Liver (tissue), 9 donors: Measurements from ENCODE around the gene LIPC. TPM values are rescaled to one million over a fixed set of nuclear protein-coding genes. Genes with fewer than 3 reads are reported as not detected.

Source experiments
- DNase-seq: peaks from one replicate; pipeline ENCODE4 v3.0.0-alpha.2; 2017; ENCODE audit warnings: low spot score
- H3K27ac ChIP-seq, 2 donors: one replicate each; pipeline ENCODE4 v1.7.0; 2013; ENCODE audit warnings: inconsistent platforms in 2 of 2, low read length in 2 of 2, control low read depth in 1 of 2, low read depth in 1 of 2, mild to moderate bottlenecking in 1 of 2
- H3K27me3 ChIP-seq, 4 donors: one replicate each; pipeline versions ENCODE4 v1.6.1 to v1.7.0; 2013; ENCODE audit warnings: low read length in 3 of 4, inconsistent platforms in 1 of 4, mild to moderate bottlenecking in 1 of 4, moderate library complexity in 1 of 4; ENCODE audit not compliant: control insufficient read depth in 4 of 4, insufficient read depth in 4 of 4
- H3K36me3 ChIP-seq, 4 donors: one replicate each; pipeline versions ENCODE4 v1.6.1 to v1.7.0; 2013; ENCODE audit warnings: low read length in 3 of 4, mild to moderate bottlenecking in 3 of 4, low read depth in 1 of 4, moderate library complexity in 1 of 4; ENCODE audit not compliant: control insufficient read depth in 4 of 4, insufficient read depth in 3 of 4
- H3K4me1 ChIP-seq, 4 donors: one replicate each; pipeline versions ENCODE4 v1.6.1 to v1.7.0; 2013; ENCODE audit warnings: low read length in 3 of 4, mild to moderate bottlenecking in 3 of 4, moderate library complexity in 1 of 4; ENCODE audit not compliant: control insufficient read depth in 4 of 4, insufficient read depth in 4 of 4
- H3K4me3 ChIP-seq, 3 donors: one replicate each; pipeline versions ENCODE4 v1.6.1 to v1.7.0; 2013; ENCODE audit warnings: low read length in 3 of 3, control low read depth in 1 of 3, low read depth in 1 of 3, mild to moderate bottlenecking in 1 of 3
- H3K9ac ChIP-seq, 2 donors: one replicate each; pipeline ENCODE4 v1.7.0; 2013; ENCODE audit warnings: low read length in 2 of 2, mild to moderate bottlenecking in 2 of 2, moderate library complexity in 2 of 2, control low read depth in 1 of 2, low read depth in 1 of 2
- H3K9me3 ChIP-seq, 4 donors: one replicate each; pipeline versions ENCODE4 v1.6.1 to v1.7.0; 2013; ENCODE audit warnings: low read length in 3 of 4; ENCODE audit not compliant: control insufficient read depth in 4 of 4
- ATF3 ChIP-seq: IDR thresholded peaks from 2 replicates; pipeline ENCODE4 v1.6.1; 2016; ENCODE audit warnings: antibody characterized with exemption
- EGR1 ChIP-seq, 2 donors: IDR thresholded peaks; 2 replicates each; pipeline ENCODE4 v1.6.1; 2016 to 2018; ENCODE audit warnings: antibody characterized with exemption in 2 of 2, low read depth in 2 of 2
- FOXA1 ChIP-seq: IDR thresholded peaks from 2 replicates; pipeline ENCODE4 v1.6.1; 2016; ENCODE audit warnings: antibody characterized with exemption
- FOXA2 ChIP-seq: IDR thresholded peaks from 2 replicates; pipeline ENCODE4 v1.6.1; 2016; ENCODE audit warnings: antibody characterized with exemption
- GABPA ChIP-seq, 2 donors: IDR thresholded peaks in 1 of 2; conservative IDR thresholded peaks in 1 of 2; 2 replicates each; pipeline ENCODE4 v1.6.1; 2016; ENCODE audit warnings: antibody characterized with exemption in 2 of 2, mild to moderate bottlenecking in 1 of 2, moderate library complexity in 1 of 2
- HNF4A ChIP-seq, 2 donors: conservative IDR thresholded peaks; 2 replicates each; pipeline ENCODE4 v1.6.1; 2016; ENCODE audit warnings: antibody characterized with exemption in 2 of 2, mild to moderate bottlenecking in 2 of 2
- HNF4G ChIP-seq: IDR thresholded peaks from 2 replicates; pipeline ENCODE4 v1.6.1; 2016; ENCODE audit warnings: antibody characterized with exemption
- JUND ChIP-seq, 2 donors: IDR thresholded peaks; 2 replicates each; pipeline ENCODE4 v1.6.1; 2016; ENCODE audit warnings: antibody characterized with exemption in 2 of 2
- NR2F2 ChIP-seq: IDR thresholded peaks from 2 replicates; pipeline ENCODE4 v1.6.1; 2016; ENCODE audit warnings: antibody characterized with exemption
- RAD21 ChIP-seq, 2 donors: IDR thresholded peaks; 2 replicates each; pipeline ENCODE4 v1.6.1; 2016; ENCODE audit warnings: antibody characterized with exemption in 2 of 2, mild to moderate bottlenecking in 2 of 2
- RXRA ChIP-seq, 2 donors: IDR thresholded peaks; 2 replicates each; pipeline ENCODE4 v1.6.1; 2017 to 2018; ENCODE audit warnings: antibody characterized with exemption in 2 of 2, mild to moderate bottlenecking in 1 of 2
- SP1 ChIP-seq: IDR thresholded peaks from 2 replicates; pipeline ENCODE4 v1.6.1; 2018; ENCODE audit warnings: antibody characterized with exemption, mild to moderate bottlenecking
- TAF1 ChIP-seq: conservative IDR thresholded peaks from 2 replicates; pipeline ENCODE4 v1.6.1; 2016; ENCODE audit warnings: antibody characterized with exemption, mild to moderate bottlenecking
- YY1 ChIP-seq: IDR thresholded peaks from 2 replicates; pipeline ENCODE4 v1.6.1; 2016; ENCODE audit warnings: antibody characterized with exemption, mild to moderate bottlenecking
- WGBS: extraction: QIAGEN DNeasy Blood & Tissue Kit; methylation state at CpG from one replicate; pipeline ENCODE4 v1.1.7; 2013; 5-methylcytosine and 5-hydroxymethylcytosine counted together
- polyA plus RNA-seq, 2 donors: library from polyadenylated mRNA; stranded (reverse) in 1 of 2; unstranded in 1 of 2; fragments of 200-250 nt in 1 of 2; fragments of >200 nt in 1 of 2; fragmentation: Nextera tagmentation in 1 of 2; extraction: Ambion mirVana in 1 of 2; gene quantifications; one replicate each; pipeline versions ENCODE4 v1.2.1 to v1.2.3, GENCODE V29; 2013 to 2015
- total RNA-seq, 2 donors: library from RNA; depleted of rRNA; stranded (reverse); fragments of >200 nt; gene quantifications; one replicate each; pipeline ENCODE4 v1.2.3, GENCODE V29; 2014
- TF ChIP-seq, protein P1 (sequence below): fragments of 150-350 bp; IDR thresholded peaks from 2 replicates; pipeline ENCODE4 v1.5.1; 2017; ENCODE audit warnings: improper control_type of control experiment, low read depth, low read length; ENCODE audit not compliant: missing input control
- TF ChIP-seq, protein P2 (sequence below): IDR thresholded peaks from 2 replicates; pipeline ENCODE4 v1.6.1; 2016; ENCODE audit warnings: antibody characterized with exemption, mild to moderate bottlenecking
- TF ChIP-seq, protein P3 (sequence below): IDR thresholded peaks from 2 replicates; pipeline ENCODE4 v1.6.1; 2016; ENCODE audit warnings: antibody characterized with exemption
- TF ChIP-seq, protein P4 (sequence below): IDR thresholded peaks from 2 replicates; pipeline ENCODE4 v1.6.1; 2016; ENCODE audit warnings: antibody characterized with exemption
- donor health status: healthy.
- donor health status: healthy.
- donor health status: healthy.
- donor health status: healthy.
- donor health status: healthy.

The LIPC gene
- total and polyA plus RNA-seq, 4 donors, result 60.1 to 268 (median 131) TPM

DNA sequence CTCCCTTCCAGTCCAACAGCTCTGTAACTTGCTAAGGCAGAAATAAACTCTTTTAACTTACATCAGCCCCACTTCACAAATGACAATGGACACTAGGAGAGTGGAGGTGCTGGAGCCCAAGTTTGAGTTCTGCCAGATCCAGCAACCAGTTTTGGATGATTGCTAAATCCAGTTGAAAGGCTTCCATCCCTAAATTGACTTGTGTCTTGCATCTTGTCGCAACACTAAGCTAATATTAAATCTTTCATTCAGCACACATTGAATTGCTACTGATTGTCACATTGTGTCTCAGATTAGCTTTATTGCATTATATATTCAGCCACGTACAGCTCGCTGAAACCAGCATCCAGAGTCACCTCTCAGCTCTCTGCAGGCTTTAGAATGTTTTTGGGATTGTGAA lies 41.7 kb upstream of the LIPC start:
- H3K9ac ChIP-seq, result no peak overlapping the region
- WGBS, result 32% methylated on average over 3 of the region's 3 CpGs
- H3K4me3 ChIP-seq, result no peak overlapping the region
- TF ChIP-seq JUND (IDR thresholded peaks at IDR 0.05) (peak; percentile 41 to 59), HNF4G (peak; percentile 45), YY1 (peak; percentile 74), RAD21 (IDR thresholded peaks at IDR 0.05) (peak in 1 of 2 donors; percentile 72), TAF1 (peak; percentile 34), FOXA1 (no peak), RXRA (IDR thresholded peaks at IDR 0.05) (peak; percentile 83 to 85), SP1 (peak; percentile 83), HNF4A (conservative IDR thresholded peaks at IDR 0.05) (peak; percentile 77 to 79), EGR1 (IDR thresholded peaks at IDR 0.05; ENCODE audit: low read depth in 2 of 2) (no peak), FOXA2 (peak; percentile 72), ATF3 (no peak), NR2F2 (no peak)
- TF ChIP-seq, protein P1, sequence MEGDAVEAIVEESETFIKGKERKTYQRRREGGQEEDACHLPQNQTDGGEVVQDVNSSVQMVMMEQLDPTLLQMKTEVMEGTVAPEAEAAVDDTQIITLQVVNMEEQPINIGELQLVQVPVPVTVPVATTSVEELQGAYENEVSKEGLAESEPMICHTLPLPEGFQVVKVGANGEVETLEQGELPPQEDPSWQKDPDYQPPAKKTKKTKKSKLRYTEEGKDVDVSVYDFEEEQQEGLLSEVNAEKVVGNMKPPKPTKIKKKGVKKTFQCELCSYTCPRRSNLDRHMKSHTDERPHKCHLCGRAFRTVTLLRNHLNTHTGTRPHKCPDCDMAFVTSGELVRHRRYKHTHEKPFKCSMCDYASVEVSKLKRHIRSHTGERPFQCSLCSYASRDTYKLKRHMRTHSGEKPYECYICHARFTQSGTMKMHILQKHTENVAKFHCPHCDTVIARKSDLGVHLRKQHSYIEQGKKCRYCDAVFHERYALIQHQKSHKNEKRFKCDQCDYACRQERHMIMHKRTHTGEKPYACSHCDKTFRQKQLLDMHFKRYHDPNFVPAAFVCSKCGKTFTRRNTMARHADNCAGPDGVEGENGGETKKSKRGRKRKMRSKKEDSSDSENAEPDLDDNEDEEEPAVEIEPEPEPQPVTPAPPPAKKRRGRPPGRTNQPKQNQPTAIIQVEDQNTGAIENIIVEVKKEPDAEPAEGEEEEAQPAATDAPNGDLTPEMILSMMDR, result peak; percentile 6
- TF ChIP-seq, protein P2, sequence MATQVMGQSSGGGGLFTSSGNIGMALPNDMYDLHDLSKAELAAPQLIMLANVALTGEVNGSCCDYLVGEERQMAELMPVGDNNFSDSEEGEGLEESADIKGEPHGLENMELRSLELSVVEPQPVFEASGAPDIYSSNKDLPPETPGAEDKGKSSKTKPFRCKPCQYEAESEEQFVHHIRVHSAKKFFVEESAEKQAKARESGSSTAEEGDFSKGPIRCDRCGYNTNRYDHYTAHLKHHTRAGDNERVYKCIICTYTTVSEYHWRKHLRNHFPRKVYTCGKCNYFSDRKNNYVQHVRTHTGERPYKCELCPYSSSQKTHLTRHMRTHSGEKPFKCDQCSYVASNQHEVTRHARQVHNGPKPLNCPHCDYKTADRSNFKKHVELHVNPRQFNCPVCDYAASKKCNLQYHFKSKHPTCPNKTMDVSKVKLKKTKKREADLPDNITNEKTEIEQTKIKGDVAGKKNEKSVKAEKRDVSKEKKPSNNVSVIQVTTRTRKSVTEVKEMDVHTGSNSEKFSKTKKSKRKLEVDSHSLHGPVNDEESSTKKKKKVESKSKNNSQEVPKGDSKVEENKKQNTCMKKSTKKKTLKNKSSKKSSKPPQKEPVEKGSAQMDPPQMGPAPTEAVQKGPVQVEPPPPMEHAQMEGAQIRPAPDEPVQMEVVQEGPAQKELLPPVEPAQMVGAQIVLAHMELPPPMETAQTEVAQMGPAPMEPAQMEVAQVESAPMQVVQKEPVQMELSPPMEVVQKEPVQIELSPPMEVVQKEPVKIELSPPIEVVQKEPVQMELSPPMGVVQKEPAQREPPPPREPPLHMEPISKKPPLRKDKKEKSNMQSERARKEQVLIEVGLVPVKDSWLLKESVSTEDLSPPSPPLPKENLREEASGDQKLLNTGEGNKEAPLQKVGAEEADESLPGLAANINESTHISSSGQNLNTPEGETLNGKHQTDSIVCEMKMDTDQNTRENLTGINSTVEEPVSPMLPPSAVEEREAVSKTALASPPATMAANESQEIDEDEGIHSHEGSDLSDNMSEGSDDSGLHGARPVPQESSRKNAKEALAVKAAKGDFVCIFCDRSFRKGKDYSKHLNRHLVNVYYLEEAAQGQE, result peak; percentile 27
- TF ChIP-seq, protein P3, sequence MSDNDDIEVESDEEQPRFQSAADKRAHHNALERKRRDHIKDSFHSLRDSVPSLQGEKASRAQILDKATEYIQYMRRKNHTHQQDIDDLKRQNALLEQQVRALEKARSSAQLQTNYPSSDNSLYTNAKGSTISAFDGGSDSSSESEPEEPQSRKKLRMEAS, result peak; percentile 68
- H3K9me3 ChIP-seq, result no peaks in the 10 kb centered on the region
- no peak for DNase-seq
- H3K27ac ChIP-seq, result peak overlapping the region; percentile 55 to 64
- H3K36me3 ChIP-seq, result no peaks in the 10 kb centered on the region
- H3K4me1 ChIP-seq, result peaks cover 6 to 50% (median 29%) of the 10 kb centered on the region in 4 donors
- H3K27me3 ChIP-seq, result no peaks in the 10 kb centered on the region

- DNase-seq, result no peak
- 46% methylated on average over 5 of the region's 5 CpGs for WGBS
- H3K4me3 ChIP-seq, result peak overlapping the region in 1 of 3 donors; percentile 3
- no peaks in the 10 kb centered on the region for H3K36me3 ChIP-seq
- H3K27me3 ChIP-seq, result no peaks in the 10 kb centered on the region
- peak overlapping the region; percentile 55 to 64 for H3K27ac ChIP-seq
- peaks cover 6 to 50% (median 29%) of the 10 kb centered on the region in 4 donors for H3K4me1 ChIP-seq
- H3K9me3 ChIP-seq, result no peaks in the 10 kb centered on the region
- H3K9ac ChIP-seq, result peak overlapping the region in 1 of 2 donors; percentile 67
- TF ChIP-seq EGR1 (IDR thresholded peaks at IDR 0.05; ENCODE audit: low read depth in 2 of 2) (no peak), HNF4A (conservative IDR thresholded peaks at IDR 0.05) (no peak), TAF1 (no peak), RXRA (IDR thresholded peaks at IDR 0.05) (no peak), HNF4G (no peak), GABPA (IDR thresholded peaks at IDR 0.05 in 1 of 2, conservative IDR thresholded peaks at IDR 0.05 in 1 of 2) (no peak), JUND (IDR thresholded peaks at IDR 0.05) (no peak), SP1 (no peak), FOXA1 (no peak), RAD21 (IDR thresholded peaks at IDR 0.05) (no peak), FOXA2 (no peak), NR2F2 (no peak)
- TF ChIP-seq, protein P4, sequence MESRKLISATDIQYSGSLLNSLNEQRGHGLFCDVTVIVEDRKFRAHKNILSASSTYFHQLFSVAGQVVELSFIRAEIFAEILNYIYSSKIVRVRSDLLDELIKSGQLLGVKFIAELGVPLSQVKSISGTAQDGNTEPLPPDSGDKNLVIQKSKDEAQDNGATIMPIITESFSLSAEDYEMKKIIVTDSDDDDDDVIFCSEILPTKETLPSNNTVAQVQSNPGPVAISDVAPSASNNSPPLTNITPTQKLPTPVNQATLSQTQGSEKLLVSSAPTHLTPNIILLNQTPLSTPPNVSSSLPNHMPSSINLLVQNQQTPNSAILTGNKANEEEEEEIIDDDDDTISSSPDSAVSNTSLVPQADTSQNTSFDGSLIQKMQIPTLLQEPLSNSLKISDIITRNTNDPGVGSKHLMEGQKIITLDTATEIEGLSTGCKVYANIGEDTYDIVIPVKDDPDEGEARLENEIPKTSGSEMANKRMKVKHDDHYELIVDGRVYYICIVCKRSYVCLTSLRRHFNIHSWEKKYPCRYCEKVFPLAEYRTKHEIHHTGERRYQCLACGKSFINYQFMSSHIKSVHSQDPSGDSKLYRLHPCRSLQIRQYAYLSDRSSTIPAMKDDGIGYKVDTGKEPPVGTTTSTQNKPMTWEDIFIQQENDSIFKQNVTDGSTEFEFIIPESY, result no peak
- TF ChIP-seq, protein P1, result no peak
Measured at GRCh38 chr15:58390655-58391054, 41.1 kb upstream of the LIPC start.
